Endothelial cell of umbilical vein (primary cell): Measurements from ENCODE around the gene HBS1L. TPM values are rescaled to one million over a fixed set of nuclear protein-coding genes. Genes with fewer than 3 reads are reported as not detected.

Experiments used
- BruUV-seq: library from RNA; stranded (reverse); fragments of 400-500 nt; replicated peaks from 2 replicates; lab custom pipeline; 2021; lab: Mats Ljungman, UMichigan
- CTCF ChIA-PET: fragments of 300-600, 350-600 bp; sonication (Branson Sonifier 250); formaldehyde crosslinking; loops from one replicate; lab custom pipeline; 2021; ENCODE audit warnings: antibody characterized with exemption, inconsistent platforms; lab: Charles Lee
- POLR2A ChIA-PET: fragments of 300-600, 350-600 bp; sonication (Branson Sonifier 250); formaldehyde crosslinking; loops from one replicate; lab custom pipeline; 2021; ENCODE audit warnings: antibody characterized with exemption, inconsistent platforms; lab: Charles Lee
- DNase-seq: peaks from one replicate; pipeline ENCODE4 v3.0.0-alpha.2; 2011; ENCODE audit warnings: low read depth, low spot score
- FAIRE-seq: peaks from 2 replicates; lab custom pipeline; 2011; peaks lifted over from hg19 to GRCh38; lab: Jason Lieb, UNC
- H2AFZ ChIP-seq: 2 replicates; pipeline ENCODE4 v1.6.0; 2012; ENCODE audit warnings: low read depth, low read length, control low read depth, inconsistent platforms
- H3K27ac ChIP-seq: 2 replicates; pipeline ENCODE4 v1.5.1; 2011; ENCODE audit warnings: low read depth, mild to moderate bottlenecking, control low read depth, low read length, moderate library complexity; ENCODE audit not compliant: insufficient read depth
- H3K27me3 ChIP-seq, 2 experiments: 2 replicates each; pipeline versions ENCODE4 v1.6.0 to v1.6.1; 2011; ENCODE audit warnings: low read length in 2 of 2, mixed read lengths in 1 of 2; ENCODE audit not compliant: control insufficient read depth in 2 of 2, insufficient read depth in 2 of 2
- H3K36me3 ChIP-seq, 2 experiments: 2 replicates in 1 of 2; 3 replicates in 1 of 2; pipeline ENCODE4 v1.5.1; 2011; ENCODE audit warnings: low read length in 2 of 2, mild to moderate bottlenecking in 1 of 2, moderate library complexity in 1 of 2; ENCODE audit not compliant: control insufficient read depth in 2 of 2, insufficient read depth in 2 of 2; ENCODE audit errors: extremely low read depth in 1 of 2
- H3K4me1 ChIP-seq: 3 replicates; pipeline ENCODE4 v1.5.1; 2011; ENCODE audit warnings: mild to moderate bottlenecking, low read length; ENCODE audit not compliant: control insufficient read depth, insufficient read depth; ENCODE audit errors: extremely low read depth
- H3K4me2 ChIP-seq: 2 replicates; pipeline ENCODE4 v1.6.1; 2011; ENCODE audit warnings: low read length, control low read depth, mixed read lengths; ENCODE audit not compliant: insufficient read depth
- H3K4me3 ChIP-seq, 3 experiments: fragments of 200-600 bp in 1 of 3; sonication (generic), shearing (Covaris generic) in 1 of 3; replicated peaks in 1 of 3; 2 replicates each; pipeline ENCODE4 v1.5.1; 2011 to 2016; ENCODE audit warnings: control low read depth in 3 of 3, low read length in 3 of 3, mild to moderate bottlenecking in 2 of 3, inconsistent platforms in 1 of 3, low read depth in 1 of 3, moderate library complexity in 1 of 3; ENCODE audit not compliant: insufficient read depth in 1 of 3
- H3K79me2 ChIP-seq: 2 replicates; pipeline ENCODE4 v1.6.0; 2012; ENCODE audit warnings: low read length, inconsistent platforms; ENCODE audit not compliant: control insufficient read depth, insufficient read depth
- H3K9ac ChIP-seq: replicated peaks from 2 replicates; pipeline ENCODE3; 2011; ENCODE audit warnings: low read length, control low read depth; ENCODE audit not compliant: insufficient read depth; ENCODE audit errors: extremely low read depth
- H3K9me1 ChIP-seq: replicated peaks from 3 replicates; pipeline ENCODE4 v1.6.0; 2011; ENCODE audit warnings: mild to moderate bottlenecking, low read length; ENCODE audit not compliant: control insufficient read depth, insufficient read depth; ENCODE audit errors: extremely low read depth
- H3K9me3 ChIP-seq: replicated peaks from 2 replicates; pipeline ENCODE4 v1.5.1; 2012; ENCODE audit warnings: low read length, inconsistent platforms; ENCODE audit not compliant: control insufficient read depth, insufficient read depth
- H4K20me1 ChIP-seq: replicated peaks from 2 replicates; pipeline ENCODE3; 2011; ENCODE audit warnings: mild to moderate bottlenecking, low read length; ENCODE audit not compliant: control insufficient read depth, insufficient read depth; ENCODE audit errors: extremely low read depth
- EZH2 ChIP-seq: IDR thresholded peaks from 2 replicates; pipeline ENCODE4 v1.6.1; 2012; ENCODE audit warnings: borderline replicate concordance, low read depth, mild to moderate bottlenecking, moderate library complexity, low read length, inconsistent platforms; ENCODE audit not compliant: severe bottlenecking
- FOS ChIP-seq: IDR thresholded peaks from 2 replicates; pipeline ENCODE4 v1.6.1; 2011; ENCODE audit warnings: mild to moderate bottlenecking, low read length, moderate library complexity, borderline replicate concordance; ENCODE audit not compliant: insufficient read depth
- GATA2 ChIP-seq: IDR thresholded peaks from 2 replicates; pipeline ENCODE4 v1.7.0; 2011; ENCODE audit warnings: low read depth, mild to moderate bottlenecking, moderate library complexity, mixed read lengths, low read length; ENCODE audit not compliant: insufficient read length, insufficient read depth
- JUN ChIP-seq: IDR thresholded peaks from 2 replicates; pipeline ENCODE4 v1.6.1; 2011; ENCODE audit warnings: borderline replicate concordance, low read depth; ENCODE audit not compliant: insufficient read length, insufficient read depth
- MYC ChIP-seq: IDR thresholded peaks from one replicate; pipeline ENCODE4 v1.6.1; 2011; ENCODE audit warnings: mild to moderate bottlenecking, low read depth, low read length
- POLR2A ChIP-seq: IDR thresholded peaks from 2 replicates; pipeline ENCODE4 v1.6.1; 2012; ENCODE audit warnings: low read depth, mild to moderate bottlenecking, control low read depth, low read length
- POLR2AphosphoS5 ChIP-seq: IDR thresholded peaks from 2 replicates; pipeline ENCODE4 v1.6.1; 2012; ENCODE audit warnings: low read depth, mild to moderate bottlenecking, control low read depth, low read length, moderate library complexity; ENCODE audit not compliant: insufficient read depth
- dilution Hi-C: fragments of 300-500 bp; cut with MboI; formaldehyde crosslinking; loops from one replicate; pipeline ENCODE4 v1.15.0; 2019; ENCODE audit warnings: low sequenced_read_pairs; ENCODE audit not compliant: extremely low pct_ligation_motif_present
- intact Hi-C: fragments of 100-400 bp; cut with micrococcal nuclease; formaldehyde crosslinking; loops from one replicate; pipeline ENCODE4 v1.10.0; 2022
- polyA plus RNA-seq, 4 experiments: library from polyadenylated mRNA; depleted of rRNA in 3 of 4; stranded (reverse) in 3 of 4; unstranded in 1 of 4; fragments of >200 nt; gene quantifications; 2 replicates each; pipeline versions ENCODE4 v1.2.1 to v1.2.3, GENCODE V29; 2011 to 2012; ENCODE audit warnings: missing spikeins in 1 of 4
- total RNA-seq: library from RNA; stranded (reverse); gene quantifications from 2 replicates; pipeline ENCODE4 v1.2.3, GENCODE V29; 2021
- TF ChIP-seq, protein P1 (sequence below): IDR thresholded peaks from 2 replicates; pipeline ENCODE4 v1.6.1; 2011; ENCODE audit not compliant: insufficient read depth, insufficient read length
- TF ChIP-seq, protein P2 (sequence below), 2 donors: IDR thresholded peaks; 1 replicate in 1 of 2; 2 replicates in 1 of 2; pipeline ENCODE4 v1.5.1; 2011; ENCODE audit warnings: low read length in 2 of 2, mild to moderate bottlenecking in 2 of 2, moderate library complexity in 2 of 2, control low read depth in 1 of 2, inconsistent platforms in 1 of 2, low read depth in 1 of 2; ENCODE audit not compliant: insufficient read depth in 1 of 2; ENCODE audit errors: extremely low read depth in 1 of 2

HBS1L gene
- total and polyA plus RNA-seq, 2 donors (not counting 3 experiments of a cell fraction or from before 2014, with no cell fraction given): 23.7 to 74.6 TPM

DNA sequence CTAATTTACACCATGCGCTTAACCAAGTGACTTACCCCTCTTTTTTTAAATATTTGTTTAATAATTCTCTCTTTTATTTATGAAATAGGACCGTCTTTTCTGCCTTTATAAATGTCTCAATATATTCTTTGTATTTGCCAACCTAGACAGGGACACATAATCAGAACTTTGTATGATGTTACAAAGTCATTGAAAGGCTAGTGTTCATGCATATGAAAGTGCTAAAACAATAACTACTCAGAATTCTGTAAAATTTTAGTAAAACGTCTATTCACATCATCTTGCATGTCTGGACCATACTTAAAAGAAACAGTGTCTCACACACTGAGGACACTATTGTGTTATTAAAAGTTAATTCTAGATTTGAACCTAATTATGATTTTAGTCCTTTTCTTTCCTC, 41.1 kb upstream of the HBS1L start:
- no peak overlapping the region for H3K4me2 ChIP-seq
- POLR2A ChIA-PET: no interaction called here
- intact Hi-C loops: no loop called here

More for the DNA sequence above, 41.1 kb upstream of the HBS1L start:
- H3K36me3 ChIP-seq: no peaks in the 10 kb centered on the region
- FAIRE-seq (no peak), DNase-seq (no peak)
- H3K4me3 ChIP-seq: no peak overlapping the region
- no peaks in the 10 kb centered on the region for H3K4me1 ChIP-seq
- TF ChIP-seq GATA2 (no peak), FOS (no peak), POLR2AphosphoS5 (no peak), EZH2 (no peak), POLR2A (no peak), MYC (no peak), JUN (no peak)
- TF ChIP-seq, protein P1, sequence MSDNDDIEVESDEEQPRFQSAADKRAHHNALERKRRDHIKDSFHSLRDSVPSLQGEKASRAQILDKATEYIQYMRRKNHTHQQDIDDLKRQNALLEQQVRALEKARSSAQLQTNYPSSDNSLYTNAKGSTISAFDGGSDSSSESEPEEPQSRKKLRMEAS: no peak
- TF ChIP-seq, protein P2, sequence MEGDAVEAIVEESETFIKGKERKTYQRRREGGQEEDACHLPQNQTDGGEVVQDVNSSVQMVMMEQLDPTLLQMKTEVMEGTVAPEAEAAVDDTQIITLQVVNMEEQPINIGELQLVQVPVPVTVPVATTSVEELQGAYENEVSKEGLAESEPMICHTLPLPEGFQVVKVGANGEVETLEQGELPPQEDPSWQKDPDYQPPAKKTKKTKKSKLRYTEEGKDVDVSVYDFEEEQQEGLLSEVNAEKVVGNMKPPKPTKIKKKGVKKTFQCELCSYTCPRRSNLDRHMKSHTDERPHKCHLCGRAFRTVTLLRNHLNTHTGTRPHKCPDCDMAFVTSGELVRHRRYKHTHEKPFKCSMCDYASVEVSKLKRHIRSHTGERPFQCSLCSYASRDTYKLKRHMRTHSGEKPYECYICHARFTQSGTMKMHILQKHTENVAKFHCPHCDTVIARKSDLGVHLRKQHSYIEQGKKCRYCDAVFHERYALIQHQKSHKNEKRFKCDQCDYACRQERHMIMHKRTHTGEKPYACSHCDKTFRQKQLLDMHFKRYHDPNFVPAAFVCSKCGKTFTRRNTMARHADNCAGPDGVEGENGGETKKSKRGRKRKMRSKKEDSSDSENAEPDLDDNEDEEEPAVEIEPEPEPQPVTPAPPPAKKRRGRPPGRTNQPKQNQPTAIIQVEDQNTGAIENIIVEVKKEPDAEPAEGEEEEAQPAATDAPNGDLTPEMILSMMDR (IDR thresholded peaks at IDR 0.05; ENCODE audit: extremely low read depth in 1 of 2, insufficient read depth in 1 of 2, low read depth in 1 of 2, low read length in 2 of 2): no peak
- CTCF ChIA-PET: interaction anchor here (2.4 kb wide), 1 partner anchor 10 kb away, joined by 8 read pairs; no protein-coding TSS in a partner anchor
- dilution Hi-C loops: no loop called here
- no peaks in the 10 kb centered on the region for H3K9me1 ChIP-seq
- H4K20me1 ChIP-seq: no peaks in the 10 kb centered on the region
- H3K9ac ChIP-seq: no peak overlapping the region
- H2AFZ ChIP-seq: no peak overlapping the region
- H3K9me3 ChIP-seq: no peaks in the 10 kb centered on the region
- no TSS peak for BruUV-seq
- no peak overlapping the region for H3K27ac ChIP-seq
- peaks cover 10 to 26% of the 10 kb centered on the region in 2 experiments for H3K27me3 ChIP-seq
- no peaks in the 10 kb centered on the region for H3K79me2 ChIP-seq
